WTC11 (cell line): Measurements from ENCODE around the gene VMAC. TPM values are rescaled to one million over a fixed set of nuclear protein-coding genes. Genes with fewer than 3 reads are reported as not detected.
A peak's percentile ranks its signal among the peaks of the same experiment; 100 is the strongest.

ENCODE experiments used
- ATAC-seq: fragments of 200-7000 bp; cut with Tn5 transposase; 2 replicates; pipeline ENCODE4 v1.10.0; 2021; ENCODE audit warnings: mild to moderate bottlenecking, moderate library complexity
- CTCF ChIA-PET: fragments of 300-600 bp; sonication (Branson Sonifier 250); formaldehyde crosslinking; loops from one replicate; lab custom pipeline; 2021; ENCODE audit warnings: antibody characterized with exemption; lab: Charles Lee
- POLR2A ChIA-PET: fragments of 350-600 bp; sonication (Branson Sonifier 250); formaldehyde crosslinking; loops from one replicate; lab custom pipeline; 2021; ENCODE audit warnings: antibody characterized with exemption; lab: Charles Lee
- DNase-seq: peaks from one replicate; pipeline ENCODE4 v3.0.0; 2021; ENCODE audit warnings: low spot score
- H3K27ac Mint-ChIP-seq: 2 replicates; pipeline ENCODE4 v1.8.0; 2021; ENCODE audit warnings: mixed read lengths
- H3K27me3 Mint-ChIP-seq: 2 replicates; pipeline ENCODE4 v1.8.0; 2021; ENCODE audit warnings: low read depth, mild to moderate bottlenecking, moderate library complexity, mixed read lengths
- H3K36me3 Mint-ChIP-seq: 2 replicates; pipeline ENCODE4 v1.8.0; 2021; ENCODE audit warnings: mixed read lengths
- H3K4me1 Mint-ChIP-seq: 2 replicates; pipeline ENCODE4 v1.8.0; 2022; ENCODE audit warnings: mixed read lengths
- H3K4me3 Mint-ChIP-seq: 2 replicates; pipeline ENCODE4 v1.8.0; 2021; ENCODE audit warnings: mild to moderate bottlenecking, moderate library complexity, mixed read lengths
- H3K9me3 Mint-ChIP-seq: 2 replicates; pipeline ENCODE4 v1.8.0; 2021; ENCODE audit warnings: mixed read lengths
- ATF1 ChIP-seq: sonication (generic); formaldehyde crosslinking; IDR thresholded peaks from 2 replicates; pipeline ENCODE4 v1.8.1; 2023; ENCODE audit warnings: mild to moderate bottlenecking, moderate library complexity, missing genetic modification reagents
- IRF2 ChIP-seq: sonication (generic); formaldehyde crosslinking; IDR thresholded peaks from 2 replicates; pipeline ENCODE4 v1.8.0; 2022; ENCODE audit warnings: low read depth, missing genetic modification reagents, borderline replicate concordance
- JAZF1 ChIP-seq: fragments of 250-450 bp; sonication (Bioruptor Pico); IDR thresholded peaks from 2 replicates; pipeline ENCODE4 v1.9.0; 2021; ENCODE audit warnings: moderate library complexity, mild to moderate bottlenecking, inconsistent platforms
- ZBTB21 ChIP-seq: sonication (generic); formaldehyde crosslinking; IDR thresholded peaks from 2 replicates; pipeline ENCODE4 v1.8.1; 2023; ENCODE audit warnings: mild to moderate bottlenecking, missing genetic modification reagents, borderline replicate concordance
- ZNF396 ChIP-seq: fragments of 250-450 bp; sonication (Bioruptor Pico); IDR thresholded peaks from 2 replicates; pipeline ENCODE4 v1.8.0; 2021; ENCODE audit warnings: mild to moderate bottlenecking, moderate library complexity, borderline replicate concordance
- total RNA-seq: library from RNA; stranded (reverse); gene quantifications from 3 replicates; pipeline ENCODE4 v1.2.3, GENCODE V29; 2021
- TF ChIP-seq, protein P1 (sequence below): sonication (generic); formaldehyde crosslinking; IDR thresholded peaks from 2 replicates; pipeline ENCODE4 v1.8.0; 2023; ENCODE audit warnings: missing genetic modification reagents, mild to moderate bottlenecking, borderline replicate concordance
- TF ChIP-seq, protein P2 (sequence below): sonication (generic); formaldehyde crosslinking; IDR thresholded peaks from 2 replicates; pipeline ENCODE4 v1.8.1; 2022; ENCODE audit warnings: low read depth, missing genetic modification reagents, borderline replicate concordance
- TF ChIP-seq, protein P3 (sequence below): sonication (generic); formaldehyde crosslinking; IDR thresholded peaks from 2 replicates; pipeline ENCODE4 v1.8.0; 2022; ENCODE audit warnings: mild to moderate bottlenecking, missing genetic modification reagents
- TF ChIP-seq, protein P4 (sequence below): fragments of 250-450 bp; sonication (Bioruptor Pico); conservative IDR thresholded peaks from 2 replicates; pipeline ENCODE4 v1.9.0; 2021; ENCODE audit warnings: mild to moderate bottlenecking
- TF ChIP-seq, protein P5 (sequence below): sonication (generic); formaldehyde crosslinking; IDR thresholded peaks from 2 replicates; pipeline ENCODE4 v1.8.0; 2022; ENCODE audit warnings: mild to moderate bottlenecking, missing genetic modification reagents
- TF ChIP-seq, protein P6 (sequence below): sonication (generic); formaldehyde crosslinking; IDR thresholded peaks from 2 replicates; pipeline ENCODE4 v1.8.1; 2023; ENCODE audit warnings: mild to moderate bottlenecking, moderate library complexity, missing genetic modification reagents

Gene VMAC
- total RNA-seq, 1 experiment from 2014 or later: 2.5 TPM

DNA sequence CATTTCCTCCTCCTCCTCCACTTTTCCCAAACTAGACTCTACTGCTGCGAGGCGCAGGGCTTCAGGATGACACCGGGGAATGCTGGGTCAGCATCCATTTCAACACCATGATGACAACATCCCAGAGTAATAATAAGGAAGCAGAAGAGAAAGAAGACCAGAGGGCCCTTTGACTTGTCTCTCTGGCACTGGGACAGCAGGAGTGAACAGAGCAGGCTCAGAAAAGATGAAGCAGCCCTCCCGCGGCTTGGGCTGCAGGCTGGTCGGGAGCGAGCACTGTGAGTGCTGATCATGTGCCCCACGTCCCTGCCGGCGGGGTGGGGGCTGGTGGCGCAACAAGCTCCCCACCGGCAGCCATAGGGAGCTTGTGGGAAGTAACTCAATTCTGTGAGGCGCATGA lies 42.8 kb downstream of the VMAC start:
- TF ChIP-seq, protein P1, sequence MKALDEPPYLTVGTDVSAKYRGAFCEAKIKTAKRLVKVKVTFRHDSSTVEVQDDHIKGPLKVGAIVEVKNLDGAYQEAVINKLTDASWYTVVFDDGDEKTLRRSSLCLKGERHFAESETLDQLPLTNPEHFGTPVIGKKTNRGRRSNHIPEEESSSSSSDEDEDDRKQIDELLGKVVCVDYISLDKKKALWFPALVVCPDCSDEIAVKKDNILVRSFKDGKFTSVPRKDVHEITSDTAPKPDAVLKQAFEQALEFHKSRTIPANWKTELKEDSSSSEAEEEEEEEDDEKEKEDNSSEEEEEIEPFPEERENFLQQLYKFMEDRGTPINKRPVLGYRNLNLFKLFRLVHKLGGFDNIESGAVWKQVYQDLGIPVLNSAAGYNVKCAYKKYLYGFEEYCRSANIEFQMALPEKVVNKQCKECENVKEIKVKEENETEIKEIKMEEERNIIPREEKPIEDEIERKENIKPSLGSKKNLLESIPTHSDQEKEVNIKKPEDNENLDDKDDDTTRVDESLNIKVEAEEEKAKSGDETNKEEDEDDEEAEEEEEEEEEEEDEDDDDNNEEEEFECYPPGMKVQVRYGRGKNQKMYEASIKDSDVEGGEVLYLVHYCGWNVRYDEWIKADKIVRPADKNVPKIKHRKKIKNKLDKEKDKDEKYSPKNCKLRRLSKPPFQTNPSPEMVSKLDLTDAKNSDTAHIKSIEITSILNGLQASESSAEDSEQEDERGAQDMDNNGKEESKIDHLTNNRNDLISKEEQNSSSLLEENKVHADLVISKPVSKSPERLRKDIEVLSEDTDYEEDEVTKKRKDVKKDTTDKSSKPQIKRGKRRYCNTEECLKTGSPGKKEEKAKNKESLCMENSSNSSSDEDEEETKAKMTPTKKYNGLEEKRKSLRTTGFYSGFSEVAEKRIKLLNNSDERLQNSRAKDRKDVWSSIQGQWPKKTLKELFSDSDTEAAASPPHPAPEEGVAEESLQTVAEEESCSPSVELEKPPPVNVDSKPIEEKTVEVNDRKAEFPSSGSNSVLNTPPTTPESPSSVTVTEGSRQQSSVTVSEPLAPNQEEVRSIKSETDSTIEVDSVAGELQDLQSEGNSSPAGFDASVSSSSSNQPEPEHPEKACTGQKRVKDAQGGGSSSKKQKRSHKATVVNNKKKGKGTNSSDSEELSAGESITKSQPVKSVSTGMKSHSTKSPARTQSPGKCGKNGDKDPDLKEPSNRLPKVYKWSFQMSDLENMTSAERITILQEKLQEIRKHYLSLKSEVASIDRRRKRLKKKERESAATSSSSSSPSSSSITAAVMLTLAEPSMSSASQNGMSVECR: no peak
- TF ChIP-seq ATF1 (no peak), IRF2 (CRISPR knock-in tag) (no peak), ZBTB21 (no peak), JAZF1 (CRISPR knock-in tag) (no peak), ZNF396 (CRISPR knock-in tag) (no peak)
- TF ChIP-seq, protein P2, sequence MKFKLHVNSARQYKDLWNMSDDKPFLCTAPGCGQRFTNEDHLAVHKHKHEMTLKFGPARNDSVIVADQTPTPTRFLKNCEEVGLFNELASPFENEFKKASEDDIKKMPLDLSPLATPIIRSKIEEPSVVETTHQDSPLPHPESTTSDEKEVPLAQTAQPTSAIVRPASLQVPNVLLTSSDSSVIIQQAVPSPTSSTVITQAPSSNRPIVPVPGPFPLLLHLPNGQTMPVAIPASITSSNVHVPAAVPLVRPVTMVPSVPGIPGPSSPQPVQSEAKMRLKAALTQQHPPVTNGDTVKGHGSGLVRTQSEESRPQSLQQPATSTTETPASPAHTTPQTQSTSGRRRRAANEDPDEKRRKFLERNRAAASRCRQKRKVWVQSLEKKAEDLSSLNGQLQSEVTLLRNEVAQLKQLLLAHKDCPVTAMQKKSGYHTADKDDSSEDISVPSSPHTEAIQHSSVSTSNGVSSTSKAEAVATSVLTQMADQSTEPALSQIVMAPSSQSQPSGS (CRISPR knock-in tag): no peak
- TF ChIP-seq, protein P3, sequence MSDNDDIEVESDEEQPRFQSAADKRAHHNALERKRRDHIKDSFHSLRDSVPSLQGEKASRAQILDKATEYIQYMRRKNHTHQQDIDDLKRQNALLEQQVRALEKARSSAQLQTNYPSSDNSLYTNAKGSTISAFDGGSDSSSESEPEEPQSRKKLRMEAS (CRISPR knock-in tag): no peak
- TF ChIP-seq, protein P4, sequence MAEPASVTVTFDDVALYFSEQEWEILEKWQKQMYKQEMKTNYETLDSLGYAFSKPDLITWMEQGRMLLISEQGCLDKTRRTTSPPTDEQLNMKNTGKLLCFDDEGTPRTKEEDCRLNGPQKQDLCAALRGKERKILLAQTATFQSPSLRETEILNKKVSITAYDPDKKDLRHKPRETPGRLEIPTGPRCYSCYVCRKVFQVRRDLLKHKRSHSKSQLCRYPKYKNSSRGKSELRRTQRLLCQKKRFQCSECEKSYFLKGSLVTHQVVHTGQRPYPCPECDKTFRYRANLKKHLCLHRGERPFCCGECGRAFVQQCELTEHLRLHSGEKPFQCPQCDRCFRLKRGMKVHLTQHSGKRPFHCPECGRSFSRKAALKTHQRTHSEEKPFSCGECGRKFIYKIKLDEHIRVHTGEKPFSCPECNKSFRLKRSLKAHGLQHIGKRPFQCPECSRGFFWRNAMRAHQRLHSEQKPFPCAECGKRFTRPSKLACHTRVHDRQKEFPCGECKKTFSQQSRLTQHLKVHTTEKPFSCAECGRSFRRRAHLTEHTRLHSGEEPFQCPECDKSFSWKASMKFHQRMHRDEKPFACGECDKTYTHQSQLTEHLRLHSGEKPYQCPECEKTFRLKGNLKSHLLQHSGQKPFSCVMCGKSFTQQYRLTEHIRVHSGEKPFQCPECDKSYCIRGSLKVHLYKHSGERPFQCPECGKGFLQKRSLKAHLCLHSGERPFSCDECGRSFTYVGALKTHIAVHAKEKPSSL: no peak
- TF ChIP-seq, protein P5, sequence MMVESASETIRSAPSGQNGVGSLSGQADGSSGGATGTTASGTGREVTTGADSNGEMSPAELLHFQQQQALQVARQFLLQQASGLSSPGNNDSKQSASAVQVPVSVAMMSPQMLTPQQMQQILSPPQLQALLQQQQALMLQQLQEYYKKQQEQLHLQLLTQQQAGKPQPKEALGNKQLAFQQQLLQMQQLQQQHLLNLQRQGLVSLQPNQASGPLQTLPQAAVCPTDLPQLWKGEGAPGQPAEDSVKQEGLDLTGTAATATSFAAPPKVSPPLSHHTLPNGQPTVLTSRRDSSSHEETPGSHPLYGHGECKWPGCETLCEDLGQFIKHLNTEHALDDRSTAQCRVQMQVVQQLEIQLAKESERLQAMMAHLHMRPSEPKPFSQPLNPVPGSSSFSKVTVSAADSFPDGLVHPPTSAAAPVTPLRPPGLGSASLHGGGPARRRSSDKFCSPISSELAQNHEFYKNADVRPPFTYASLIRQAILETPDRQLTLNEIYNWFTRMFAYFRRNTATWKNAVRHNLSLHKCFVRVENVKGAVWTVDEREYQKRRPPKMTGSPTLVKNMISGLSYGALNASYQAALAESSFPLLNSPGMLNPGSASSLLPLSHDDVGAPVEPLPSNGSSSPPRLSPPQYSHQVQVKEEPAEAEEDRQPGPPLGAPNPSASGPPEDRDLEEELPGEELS (CRISPR knock-in tag): no peak
- TF ChIP-seq, protein P6, sequence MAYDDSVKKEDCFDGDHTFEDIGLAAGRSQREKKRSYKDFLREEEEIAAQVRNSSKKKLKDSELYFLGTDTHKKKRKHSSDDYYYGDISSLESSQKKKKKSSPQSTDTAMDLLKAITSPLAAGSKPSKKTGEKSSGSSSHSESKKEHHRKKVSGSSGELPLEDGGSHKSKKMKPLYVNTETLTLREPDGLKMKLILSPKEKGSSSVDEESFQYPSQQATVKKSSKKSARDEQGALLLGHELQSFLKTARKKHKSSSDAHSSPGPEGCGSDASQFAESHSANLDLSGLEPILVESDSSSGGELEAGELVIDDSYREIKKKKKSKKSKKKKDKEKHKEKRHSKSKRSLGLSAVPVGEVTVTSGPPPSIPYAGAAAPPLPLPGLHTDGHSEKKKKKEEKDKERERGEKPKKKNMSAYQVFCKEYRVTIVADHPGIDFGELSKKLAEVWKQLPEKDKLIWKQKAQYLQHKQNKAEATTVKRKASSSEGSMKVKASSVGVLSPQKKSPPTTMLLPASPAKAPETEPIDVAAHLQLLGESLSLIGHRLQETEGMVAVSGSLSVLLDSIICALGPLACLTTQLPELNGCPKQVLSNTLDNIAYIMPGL (CRISPR knock-in tag): no peak
- no peak overlapping the region for H3K4me3 Mint-ChIP-seq
- H3K9me3 Mint-ChIP-seq: no peaks in the 10 kb centered on the region
- CTCF ChIA-PET: interaction anchor here (0.7 to 9.0 kb wide), 6 partner anchors 12 to 318 kb away, joined by 3 to 95 read pairs (median 4); no protein-coding TSS in a partner anchor
- H3K4me1 Mint-ChIP-seq: peaks cover 57% of the 10 kb centered on the region
- H3K27ac Mint-ChIP-seq: peak overlapping the region; percentile 91; the same call in 1 of the 2 replicates
- ATAC-seq: no peak
- no peaks in the 10 kb centered on the region; the same call in 1 of the 2 replicates for H3K27me3 Mint-ChIP-seq
- POLR2A ChIA-PET: interaction anchor here (0.6 to 1.6 kb wide), 3 partner anchors 43 to 143 kb away, joined by 4 to 6 read pairs (median 5); partner anchors contain the start of gene VMAC
- no peak for DNase-seq
- peaks cover 6% of the 10 kb centered on the region; the same call in 1 of the 2 replicates for H3K36me3 Mint-ChIP-seq
